ENCODE measurements around the gene TBPL1. TPM values are rescaled to one million over a fixed set of nuclear protein-coding genes. Genes with fewer than 3 reads are reported as not detected.

TBPL1 gene
- total RNA-seq, 4 donors from 2014 or later = 0.85 to 9.1 (median 4.7) TPM

- Histone ChIP-seq H3K27me3 (no peaks in the 10 kb centered on the region), H3K9me3 (no peaks in the 10 kb centered on the region), H3K36me3 (peaks cover 0 to 10% of the 10 kb centered on the region in 2 donors), H3K4me3 (no peak overlapping the region), H3K27ac (no peak overlapping the region), H3K4me1 (peaks cover 0 to 3% of the 10 kb centered on the region in 2 donors)
- TF ChIP-seq, protein P1, sequence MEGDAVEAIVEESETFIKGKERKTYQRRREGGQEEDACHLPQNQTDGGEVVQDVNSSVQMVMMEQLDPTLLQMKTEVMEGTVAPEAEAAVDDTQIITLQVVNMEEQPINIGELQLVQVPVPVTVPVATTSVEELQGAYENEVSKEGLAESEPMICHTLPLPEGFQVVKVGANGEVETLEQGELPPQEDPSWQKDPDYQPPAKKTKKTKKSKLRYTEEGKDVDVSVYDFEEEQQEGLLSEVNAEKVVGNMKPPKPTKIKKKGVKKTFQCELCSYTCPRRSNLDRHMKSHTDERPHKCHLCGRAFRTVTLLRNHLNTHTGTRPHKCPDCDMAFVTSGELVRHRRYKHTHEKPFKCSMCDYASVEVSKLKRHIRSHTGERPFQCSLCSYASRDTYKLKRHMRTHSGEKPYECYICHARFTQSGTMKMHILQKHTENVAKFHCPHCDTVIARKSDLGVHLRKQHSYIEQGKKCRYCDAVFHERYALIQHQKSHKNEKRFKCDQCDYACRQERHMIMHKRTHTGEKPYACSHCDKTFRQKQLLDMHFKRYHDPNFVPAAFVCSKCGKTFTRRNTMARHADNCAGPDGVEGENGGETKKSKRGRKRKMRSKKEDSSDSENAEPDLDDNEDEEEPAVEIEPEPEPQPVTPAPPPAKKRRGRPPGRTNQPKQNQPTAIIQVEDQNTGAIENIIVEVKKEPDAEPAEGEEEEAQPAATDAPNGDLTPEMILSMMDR (IDR thresholded peaks at IDR 0.05 in 4 of 5, conservative IDR thresholded peaks at IDR 0.05 in 1 of 5) = no peak
- TF ChIP-seq POLR2A (IDR thresholded peaks at IDR 0.05) = no peak
- intact Hi-C loops (cut with DNase I; ENCODE audit: low total_unique reads) = no loop called here
- DNase-seq (no peak), ATAC-seq (no peak)
- in situ Hi-C loops (cut with MboI; ENCODE audit: low sequenced_read_pairs in 4 of 4) = no loop called here
Measured at GRCh38 chr6:134031696-134032255, 78.8 kb downstream of the TBPL1 start.

DNA sequence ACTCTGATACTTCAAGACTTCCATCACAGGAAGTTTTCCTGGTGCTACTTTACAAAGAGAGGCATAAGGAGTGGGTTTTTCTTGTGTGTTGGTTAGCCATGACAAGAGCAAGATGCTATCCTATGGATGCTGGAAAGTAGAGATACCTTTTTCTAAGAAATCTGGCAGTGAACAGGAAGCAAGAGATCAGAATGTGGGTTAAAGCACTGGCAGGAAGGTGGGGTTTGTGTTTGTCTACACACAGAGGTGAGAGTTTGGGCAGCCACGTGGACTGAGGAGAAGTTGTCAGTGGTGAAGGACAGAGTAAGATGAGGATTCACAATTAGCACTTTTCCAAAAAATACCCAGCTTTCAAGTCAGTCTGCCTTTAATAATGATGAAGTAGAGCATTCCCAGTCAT lies 81.5 kb downstream of the TBPL1 start:
- ATAC-seq (no peak), DNase-seq (no peak)
- intact Hi-C loops (cut with DNase I; ENCODE audit: low total_unique reads) = no loop called here

DNA sequence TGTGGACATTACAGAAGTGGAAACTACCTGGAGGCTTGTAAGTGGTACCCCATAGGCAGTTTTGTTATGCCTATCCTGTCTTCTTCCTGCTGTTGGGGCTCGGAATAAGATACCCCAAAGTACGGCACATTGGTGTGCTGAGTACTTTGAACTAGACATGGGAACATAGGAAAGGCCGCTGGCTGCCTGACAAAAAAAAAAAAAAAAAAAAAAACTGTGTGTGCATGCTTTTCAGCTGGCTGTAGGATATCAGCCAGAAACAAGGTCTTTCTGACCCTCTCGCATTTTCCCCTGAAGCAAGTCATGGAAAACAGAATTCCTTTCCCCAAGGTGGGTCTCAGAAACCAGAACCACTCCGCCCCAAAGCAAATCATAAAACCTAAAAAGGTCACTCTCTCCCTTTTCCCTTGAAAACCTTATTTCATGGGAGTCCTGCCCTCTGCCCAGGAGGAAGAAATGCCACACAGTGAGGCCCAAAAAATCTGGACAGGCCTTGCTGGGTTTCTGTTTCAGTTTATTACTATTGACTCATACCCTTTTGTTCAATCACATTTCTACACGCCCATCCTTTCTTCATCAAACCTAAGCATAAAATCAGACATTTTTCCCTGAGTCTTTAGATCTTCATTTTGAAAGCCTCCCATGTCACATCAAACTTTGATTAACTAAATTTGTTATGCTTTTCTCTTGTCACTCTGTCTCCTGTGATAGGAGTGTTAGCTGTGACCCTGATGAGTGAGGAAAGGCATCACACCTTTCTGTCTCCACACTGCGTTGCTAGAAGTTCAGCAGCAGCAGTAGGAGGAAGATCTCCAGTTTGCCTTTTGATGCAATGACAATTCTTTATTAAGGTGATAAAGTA lies 82.2 kb downstream of the TBPL1 start:
- no peak for ATAC-seq
- intact Hi-C loops (cut with DNase I; ENCODE audit: low total_unique reads) = no loop called here
- Histone ChIP-seq H3K4me3 (no peak overlapping the region), H3K27me3 (no peaks in the 10 kb centered on the region), H3K4me1 (peaks cover 0 to 4% of the 10 kb centered on the region in 2 donors), H3K36me3 (no peaks in the 10 kb centered on the region), H3K9me3 (no peaks in the 10 kb centered on the region), H3K27ac (peak overlapping the region in 1 of 4 donors; percentile 2)
- DNase-seq = no peak
- TF ChIP-seq, protein P1 (IDR thresholded peaks at IDR 0.05 in 4 of 5, conservative IDR thresholded peaks at IDR 0.05 in 1 of 5) = no peak
- TF ChIP-seq POLR2A (IDR thresholded peaks at IDR 0.05) = no peak
- in situ Hi-C loops (cut with MboI; ENCODE audit: low sequenced_read_pairs in 4 of 4) = no loop called here

More for the DNA sequence above, 81.5 kb downstream of the TBPL1 start:
- in situ Hi-C loops (cut with MboI; ENCODE audit: low sequenced_read_pairs in 4 of 4) = no loop called here
- Histone ChIP-seq H3K27me3 (no peaks in the 10 kb centered on the region), H3K4me1 (peaks cover 0 to 3% of the 10 kb centered on the region in 2 donors), H3K4me3 (no peak overlapping the region), H3K27ac (no peak overlapping the region), H3K36me3 (no peaks in the 10 kb centered on the region), H3K9me3 (no peaks in the 10 kb centered on the region)
- TF ChIP-seq, protein P1 (IDR thresholded peaks at IDR 0.05 in 4 of 5, conservative IDR thresholded peaks at IDR 0.05 in 1 of 5) = no peak
- no peak for TF ChIP-seq POLR2A (IDR thresholded peaks at IDR 0.05)

GRCh38 chr6:134035823-134036296 lies 82.8 kb downstream of the TBPL1 start:
- in situ Hi-C loops (cut with MboI; ENCODE audit: low sequenced_read_pairs in 4 of 4) (no loop called here), intact Hi-C loops (cut with DNase I; ENCODE audit: low total_unique reads) (no loop called here)
- TF ChIP-seq, protein P1 (IDR thresholded peaks at IDR 0.05 in 4 of 5, conservative IDR thresholded peaks at IDR 0.05 in 1 of 5) = no peak
- no peak for TF ChIP-seq POLR2A (IDR thresholded peaks at IDR 0.05)
- DNase-seq = peak in 1 of 2 donors; percentile 30
- ATAC-seq = peak; percentile 30 to 72
- Histone ChIP-seq H3K36me3 (no peaks in the 10 kb centered on the region), H3K27me3 (no peaks in the 10 kb centered on the region), H3K4me1 (peaks cover 0 to 6% of the 10 kb centered on the region in 2 donors), H3K27ac (no peak overlapping the region), H3K9me3 (no peaks in the 10 kb centered on the region), H3K4me3 (no peak overlapping the region)

Data from gastrocnemius medialis (tissue), 4 donors.